ENCODE results near the gene RANBP17.

DNA sequence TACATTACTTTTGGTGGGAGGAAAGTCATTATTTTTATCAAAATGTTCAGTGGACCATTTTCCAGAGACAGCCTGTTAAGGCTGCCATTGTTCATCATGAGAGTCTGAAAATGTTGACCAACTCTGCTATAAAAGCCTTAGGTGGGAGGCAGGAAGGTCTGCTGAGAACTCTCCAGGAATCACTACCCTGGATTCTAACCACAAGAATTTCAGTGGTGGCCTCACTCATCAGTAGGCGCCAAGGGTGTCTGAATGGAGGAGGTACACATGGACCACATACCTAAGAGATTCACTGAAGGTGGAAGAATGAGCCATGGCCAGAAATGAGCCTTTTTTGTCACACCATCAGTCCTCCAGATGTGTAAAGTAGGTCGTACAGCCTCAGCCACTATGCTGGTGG is 426.2 kb downstream of the RANBP17 start:
- TF ChIP-seq, protein P1, sequence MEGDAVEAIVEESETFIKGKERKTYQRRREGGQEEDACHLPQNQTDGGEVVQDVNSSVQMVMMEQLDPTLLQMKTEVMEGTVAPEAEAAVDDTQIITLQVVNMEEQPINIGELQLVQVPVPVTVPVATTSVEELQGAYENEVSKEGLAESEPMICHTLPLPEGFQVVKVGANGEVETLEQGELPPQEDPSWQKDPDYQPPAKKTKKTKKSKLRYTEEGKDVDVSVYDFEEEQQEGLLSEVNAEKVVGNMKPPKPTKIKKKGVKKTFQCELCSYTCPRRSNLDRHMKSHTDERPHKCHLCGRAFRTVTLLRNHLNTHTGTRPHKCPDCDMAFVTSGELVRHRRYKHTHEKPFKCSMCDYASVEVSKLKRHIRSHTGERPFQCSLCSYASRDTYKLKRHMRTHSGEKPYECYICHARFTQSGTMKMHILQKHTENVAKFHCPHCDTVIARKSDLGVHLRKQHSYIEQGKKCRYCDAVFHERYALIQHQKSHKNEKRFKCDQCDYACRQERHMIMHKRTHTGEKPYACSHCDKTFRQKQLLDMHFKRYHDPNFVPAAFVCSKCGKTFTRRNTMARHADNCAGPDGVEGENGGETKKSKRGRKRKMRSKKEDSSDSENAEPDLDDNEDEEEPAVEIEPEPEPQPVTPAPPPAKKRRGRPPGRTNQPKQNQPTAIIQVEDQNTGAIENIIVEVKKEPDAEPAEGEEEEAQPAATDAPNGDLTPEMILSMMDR (IDR thresholded peaks at IDR 0.05; ENCODE audit: low read length): no peak
- TF ChIP-seq EZH2 (optimal IDR thresholded peaks at IDR 0.05; ENCODE audit: low read depth, low read length): no peak

All from MM.1S (cell line).